Common myeloid progenitor, CD34-positive (primary cell): ENCODE measurements around the gene SUPT20H.
A peak's percentile ranks its signal among the peaks of the same experiment; 100 is the strongest.
"Not testable (repeated sequence)": the region's sequence is repeated elsewhere in the genome, so short reads cannot be mapped to it uniquely, and the experiment has no call there.

Source experiments
- CTCF ChIA-PET: fragments of 350-600 bp; sonication (Branson Sonifier 250); formaldehyde crosslinking; loops from one replicate; lab custom pipeline; 2021; ENCODE audit warnings: antibody characterized with exemption; lab: Charles Lee
- POLR2A ChIA-PET: fragments of 350-600 bp; sonication (Branson Sonifier 250); formaldehyde crosslinking; loops from one replicate; lab custom pipeline; 2021; ENCODE audit warnings: antibody characterized with exemption; lab: Charles Lee
- DNase-seq, 3 donors: peaks; one replicate each; pipeline versions ENCODE4 v3.0.0 to v3.0.0-alpha.2; 2013
- H3K27ac ChIP-seq, 2 experiments: 1 replicate in 1 of 2; 2 replicates in 1 of 2; pipeline ENCODE4 v1.7.0; 2013; ENCODE audit warnings: inconsistent platforms in 2 of 2, low read length in 2 of 2, mild to moderate bottlenecking in 2 of 2, low read depth in 1 of 2, moderate library complexity in 1 of 2; ENCODE audit not compliant: severe bottlenecking in 2 of 2, insufficient read depth in 1 of 2, poor library complexity in 1 of 2
- H3K27me3 ChIP-seq, 5 experiments: replicated peaks in 2 of 5; 1 replicate in 3 of 5; 2 replicates in 2 of 5; pipeline versions ENCODE4 v1.6.1 to v1.7.0; 2013; ENCODE audit warnings: low read length in 4 of 5, mild to moderate bottlenecking in 2 of 5, moderate library complexity in 2 of 5, inconsistent platforms in 1 of 5; ENCODE audit not compliant: insufficient read depth in 5 of 5, control insufficient read depth in 4 of 5
- H3K36me3 ChIP-seq, 4 experiments: 1 replicate in 2 of 4; 2 replicates in 2 of 4; pipeline versions ENCODE4 v1.6.1 to v1.7.0; 2013; ENCODE audit warnings: low read length in 3 of 4, control low read depth in 1 of 4, mild to moderate bottlenecking in 1 of 4; ENCODE audit not compliant: control insufficient read depth in 4 of 4, insufficient read depth in 4 of 4
- H3K4me1 ChIP-seq, 4 experiments: 1 replicate in 3 of 4; 2 replicates in 1 of 4; pipeline versions ENCODE4 v1.6.1 to v1.7.1; 2013; ENCODE audit warnings: low read length in 3 of 4, mild to moderate bottlenecking in 3 of 4, control low read depth in 1 of 4, inconsistent platforms in 1 of 4, moderate library complexity in 1 of 4; ENCODE audit not compliant: control insufficient read depth in 4 of 4, insufficient read depth in 4 of 4; ENCODE audit errors: control extremely low read depth in 1 of 4
- H3K4me3 ChIP-seq, 7 experiments: 1 replicate in 4 of 7; 2 replicates in 3 of 7; pipeline versions ENCODE4 v1.5.1 to v1.7.0; 2013; ENCODE audit warnings: mild to moderate bottlenecking in 7 of 7, low read length in 6 of 7, moderate library complexity in 6 of 7, inconsistent platforms in 2 of 7, low read depth in 2 of 7, control low read depth in 1 of 7; ENCODE audit not compliant: insufficient read depth in 4 of 7, control insufficient read depth in 1 of 7; ENCODE audit errors: extremely low read depth in 1 of 7
- H3K9me3 ChIP-seq, 5 experiments: 1 replicate in 4 of 5; 2 replicates in 1 of 5; pipeline versions ENCODE4 v1.6.1 to v1.7.1; 2013; ENCODE audit warnings: low read length in 4 of 5, mild to moderate bottlenecking in 2 of 5, inconsistent platforms in 1 of 5, low read depth in 1 of 5, moderate library complexity in 1 of 5; ENCODE audit not compliant: control insufficient read depth in 4 of 5, insufficient read depth in 2 of 5; ENCODE audit errors: control extremely low read depth in 1 of 5
- WGBS: methylation state at CpG from one replicate; pipeline ENCODE4 v1.1.5; 2013; ENCODE audit not compliant: insufficient coverage; 5-methylcytosine and 5-hydroxymethylcytosine counted together

The SUPT20H gene

DNA sequence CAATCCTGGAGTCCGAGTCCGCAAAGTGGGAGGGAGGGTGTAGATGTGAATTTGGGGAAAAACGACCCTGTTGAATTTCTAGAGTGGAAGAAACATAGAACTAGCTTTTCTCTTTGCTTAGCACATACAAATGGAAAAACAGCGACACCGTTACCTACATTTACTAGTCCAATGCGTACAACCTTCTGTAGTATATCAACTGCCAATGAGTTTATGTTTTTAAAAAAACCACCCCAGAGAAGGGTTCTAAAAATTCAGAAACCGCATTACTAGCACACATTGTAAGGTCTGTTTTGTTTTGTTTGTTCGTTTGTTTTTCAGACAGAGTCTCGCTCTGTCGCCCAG lies 332 bp upstream of the SUPT20H start:
- H3K4me3 ChIP-seq: peak overlapping the region; percentile 72 to 96 (median 85)
- CTCF ChIA-PET: interaction anchor here (2.3 kb wide), 1 partner anchor 11 kb away, joined by 7 read pairs; no protein-coding TSS in a partner anchor
- 90% methylated on average over 3 of the region's 10 CpGs for WGBS
- peaks cover 0 to 3% (median 1%) of the 10 kb centered on the region in 4 experiments for H3K36me3 ChIP-seq
- peaks cover 5 to 14% (median 11%) of the 10 kb centered on the region in 4 experiments for H3K4me1 ChIP-seq
- peaks cover 0 to 2% (median 0%) of the 10 kb centered on the region in 5 experiments for H3K9me3 ChIP-seq
- DNase-seq: no peak
- POLR2A ChIA-PET: no interaction called here
- no peaks in the 10 kb centered on the region for H3K27me3 ChIP-seq
- H3K27ac ChIP-seq: peak overlapping the region; percentile 6 to 96

DNA sequence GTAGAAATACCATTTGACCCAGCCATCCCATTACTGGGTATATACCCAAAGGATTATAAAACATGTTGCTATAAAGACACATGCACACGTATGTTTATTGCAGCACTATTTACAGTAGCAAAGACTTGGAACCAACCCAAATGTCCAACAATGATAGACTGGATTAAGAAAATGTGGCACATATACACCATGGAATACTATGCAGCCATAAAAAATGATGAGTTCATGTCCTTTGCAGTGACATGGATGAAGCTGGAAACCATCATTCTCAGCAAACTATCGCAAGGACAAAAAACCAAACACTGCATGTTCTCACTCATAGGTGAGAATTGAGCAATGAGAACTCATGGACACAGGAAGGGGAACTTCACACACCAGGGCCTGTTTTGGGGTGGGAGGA lies 3.3 kb downstream of the SUPT20H start:
- no CpG with 5 or more reads among the region's 2 CpGs for WGBS
- POLR2A ChIA-PET, H3K27ac ChIP-seq, H3K4me3 ChIP-seq, DNase-seq, H3K36me3 ChIP-seq, H3K27me3 ChIP-seq, H3K9me3 ChIP-seq: not testable (repeated sequence)
- CTCF ChIA-PET: interaction anchor here (1.0 kb wide), 1 partner anchor 39 kb away, joined by 3 read pairs; no protein-coding TSS in a partner anchor
- peaks cover 5 to 14% (median 11%) of the 10 kb centered on the region in 4 experiments for H3K4me1 ChIP-seq

DNA sequence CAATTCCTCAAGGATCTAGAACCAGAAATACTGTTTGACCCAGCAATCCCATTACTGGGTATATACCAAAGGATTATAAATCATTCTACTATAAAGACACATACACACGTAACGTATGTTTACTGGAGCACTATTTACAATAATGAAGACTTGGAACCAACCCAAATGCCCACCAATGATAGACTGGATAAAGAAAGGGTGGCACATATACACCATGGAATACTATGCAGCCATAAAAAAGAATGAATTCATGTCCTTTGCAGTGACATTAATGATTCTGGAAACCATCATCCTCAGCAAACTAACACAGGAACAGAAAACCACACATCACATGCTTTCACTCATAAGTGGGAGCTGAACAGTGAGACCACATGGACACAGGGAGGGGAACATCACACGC lies 6.4 kb downstream of the SUPT20H start:
- H3K9me3 ChIP-seq, H3K27ac ChIP-seq, H3K36me3 ChIP-seq, H3K4me1 ChIP-seq, H3K4me3 ChIP-seq, H3K27me3 ChIP-seq, POLR2A ChIA-PET, DNase-seq: not testable (repeated sequence)
- CTCF ChIA-PET: interaction anchor here (1.8 kb wide), 1 partner anchor 53 kb away, joined by 3 read pairs; the partner anchor contains the start of gene EXOSC8
- WGBS: 100% methylated on average over 2 of the region's 3 CpGs

DNA sequence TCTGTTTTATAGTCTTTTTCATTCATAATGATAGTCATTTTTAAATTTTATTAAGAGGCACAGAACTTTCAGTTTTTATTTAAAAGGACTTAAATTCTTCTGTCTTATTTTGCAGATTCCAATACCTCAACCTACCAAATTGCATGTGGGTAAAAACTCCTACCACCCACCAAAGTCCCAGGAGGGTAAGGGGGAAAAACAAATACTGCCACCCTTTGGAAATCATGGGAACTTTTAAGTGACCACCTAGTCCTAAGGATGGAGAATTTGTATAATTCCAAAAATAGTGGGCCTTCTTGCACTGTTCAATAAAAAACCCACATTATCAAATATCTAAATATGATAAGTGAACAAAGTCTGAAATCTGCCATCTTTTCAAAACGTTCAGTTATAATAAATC lies 9.7 kb downstream of the SUPT20H start:
- no peak overlapping the region for H3K27ac ChIP-seq
- no peak overlapping the region for H3K4me3 ChIP-seq
- ChIA-PET CTCF (interaction anchor here (0.6 to 1.5 kb wide), 2 partner anchors 19 to 108 kb away, joined by 3 read pairs; no protein-coding TSS in a partner anchor), POLR2A (no interaction called here)
- H3K36me3 ChIP-seq: peaks cover 8 to 20% (median 13%) of the 10 kb centered on the region in 4 experiments
- H3K27me3 ChIP-seq: no peaks in the 10 kb centered on the region
- H3K9me3 ChIP-seq: no peaks in the 10 kb centered on the region
- WGBS: 100% methylated on average over 1 of the region's 1 CpG
- DNase-seq: no peak
- no peaks in the 10 kb centered on the region for H3K4me1 ChIP-seq

DNA sequence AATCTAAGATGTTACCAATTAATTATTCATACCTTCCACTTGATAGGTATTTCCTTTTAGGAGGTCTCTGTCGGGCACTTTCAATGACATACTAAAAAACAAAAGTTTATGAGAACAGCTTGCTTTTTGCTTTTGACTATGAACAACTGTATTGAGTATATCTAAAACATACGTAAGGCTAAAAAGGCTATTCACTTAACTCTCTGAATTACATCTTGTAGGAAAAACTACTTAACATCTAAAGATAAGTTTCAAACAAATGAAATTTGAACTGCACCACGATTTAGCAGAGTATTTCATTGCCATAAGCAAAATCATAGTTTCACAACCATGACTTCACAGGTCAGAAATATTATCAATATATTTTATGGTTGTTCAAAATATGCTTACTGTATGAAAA lies 11.6 kb downstream of the SUPT20H start:
- POLR2A ChIA-PET: no interaction called here
- H3K9me3 ChIP-seq: no peaks in the 10 kb centered on the region
- CTCF ChIA-PET: interaction anchor here (1.3 to 2.0 kb wide), 4 partner anchors 10 to 36 kb away, joined by 3 to 6 read pairs (median 4); no protein-coding TSS in a partner anchor
- no peak for DNase-seq
- no peak overlapping the region for H3K27ac ChIP-seq
- H3K36me3 ChIP-seq: peaks cover 12 to 38% (median 23%) of the 10 kb centered on the region in 4 experiments
- peaks cover 0 to 4% (median 2%) of the 10 kb centered on the region in 4 experiments for H3K4me1 ChIP-seq
- WGBS: no CpG with 5 or more reads among the region's 3 CpGs
- no peaks in the 10 kb centered on the region for H3K27me3 ChIP-seq
- H3K4me3 ChIP-seq: no peak overlapping the region

DNA sequence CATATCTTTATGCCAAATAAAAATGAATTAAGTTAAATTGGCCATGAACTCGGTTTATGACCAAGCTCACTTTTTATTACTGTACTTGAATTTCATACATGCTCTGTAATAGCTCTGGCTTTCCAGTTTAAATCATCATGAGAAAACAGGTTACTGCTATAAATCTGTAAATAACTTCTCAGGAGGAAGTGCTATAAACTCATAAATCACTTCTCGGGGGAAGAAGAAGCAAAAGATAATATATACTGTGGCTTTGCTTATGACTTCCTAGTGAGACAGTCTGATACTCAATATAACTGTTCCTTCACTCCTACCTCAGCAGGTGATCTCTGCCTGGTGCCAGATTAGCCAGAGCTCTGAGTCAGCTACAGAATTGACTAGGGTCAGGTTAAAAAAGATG lies 12.5 kb downstream of the SUPT20H start:
- Histone ChIP-seq H3K9me3 (no peaks in the 10 kb centered on the region), H3K4me1 (peaks cover 0 to 9% (median 2%) of the 10 kb centered on the region in 4 experiments), H3K27ac (no peak overlapping the region), H3K36me3 (peaks cover 12 to 46% (median 30%) of the 10 kb centered on the region in 4 experiments), H3K4me3 (no peak overlapping the region), H3K27me3 (no peaks in the 10 kb centered on the region)
- no peak for DNase-seq
- no CpG with 5 or more reads among the region's 2 CpGs for WGBS
- POLR2A ChIA-PET: no interaction called here
- CTCF ChIA-PET: interaction anchor here (1.4 to 1.6 kb wide), 2 partner anchors 20 to 25 kb away, joined by 3 to 5 read pairs; no protein-coding TSS in a partner anchor

DNA sequence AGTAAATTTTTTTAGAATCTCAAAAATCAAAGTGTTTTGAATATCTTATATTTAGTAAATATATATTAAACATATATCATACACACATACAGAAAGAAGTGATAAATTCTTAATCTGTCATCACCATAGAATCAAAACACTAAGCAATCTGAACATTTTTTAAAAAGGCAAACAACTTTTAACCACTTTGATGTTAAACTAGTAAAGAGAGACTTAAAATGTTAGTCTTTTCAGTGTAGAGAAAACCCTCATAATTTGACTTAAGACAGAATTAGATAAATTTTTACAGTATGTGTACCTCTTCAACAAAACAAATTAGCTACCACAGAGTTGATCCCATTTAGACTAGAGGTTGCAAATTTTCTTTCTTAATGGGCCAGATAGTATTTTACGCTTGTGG lies 13.4 kb downstream of the SUPT20H start:
- Histone ChIP-seq H3K9me3 (no peaks in the 10 kb centered on the region), H3K4me3 (no peak overlapping the region), H3K4me1 (peaks cover 0 to 9% (median 2%) of the 10 kb centered on the region in 4 experiments), H3K36me3 (peaks cover 15 to 54% (median 34%) of the 10 kb centered on the region in 4 experiments), H3K27me3 (no peaks in the 10 kb centered on the region), H3K27ac (no peak overlapping the region)
- no peak for DNase-seq
- whole genome bisulfite sequencing: no CpG with 5 or more reads among the region's 1 CpG
- ChIA-PET POLR2A (no interaction called here), CTCF (interaction anchor here (1.4 kb wide), 1 partner anchor 19 kb away, joined by 5 read pairs; no protein-coding TSS in a partner anchor)
